H7 (cell line): ENCODE results near the gene CD1C. TPM values are rescaled to one million over a fixed set of nuclear protein-coding genes. Genes with fewer than 3 reads are reported as not detected.
"Not testable (repeated sequence)": the region's sequence is repeated elsewhere in the genome, so short reads cannot be mapped to it uniquely, and the experiment has no call there.

Experiments used
- DNase-seq: peaks from one replicate; pipeline ENCODE4 v3.0.0; 2012
- H3K27me3 ChIP-seq: 2 replicates; pipeline ENCODE4 v1.6.0; 2011; ENCODE audit warnings: mild to moderate bottlenecking, low read length; ENCODE audit not compliant: control insufficient read depth, insufficient read depth
- H3K36me3 ChIP-seq: replicated peaks from 2 replicates; pipeline ENCODE4 v1.5.1; 2011; ENCODE audit warnings: low read length; ENCODE audit not compliant: control insufficient read depth, insufficient read depth
- H3K4me3 ChIP-seq: 2 replicates; pipeline ENCODE4 v1.5.1; 2011; ENCODE audit warnings: low read depth, mild to moderate bottlenecking, control low read depth, low read length, moderate library complexity; ENCODE audit not compliant: insufficient read depth
- total RNA-seq: library from RNA; depleted of rRNA; stranded (reverse); fragments of >200 nt; shearing (Covaris generic); gene quantifications from 2 replicates; pipeline ENCODE4 v1.2.3, GENCODE V29; 2014; rRNA removed

The CD1C gene
- not detected in 2 replicates for total RNA-seq

DNA sequence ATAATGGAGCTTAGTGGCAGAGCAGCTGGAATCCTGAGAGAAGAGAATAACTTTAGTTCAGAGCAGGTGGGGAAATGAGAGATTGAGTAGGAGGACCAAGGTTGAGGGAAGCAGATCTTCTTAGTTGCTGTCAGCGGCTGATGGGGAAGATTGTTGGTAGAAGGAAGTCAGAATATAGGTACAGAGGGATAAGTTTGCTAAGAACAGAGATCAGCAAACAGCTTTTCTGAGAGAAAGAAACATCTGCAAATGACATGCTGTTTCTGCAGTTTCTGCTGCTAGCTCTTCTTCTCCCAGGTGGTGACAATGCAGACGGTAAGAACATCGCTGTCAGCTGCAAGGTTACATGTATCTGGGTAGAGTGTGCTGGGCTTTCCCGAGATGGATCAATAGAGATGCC is at the start of gene CD1C:
Gene CD1C (plus strand): TSS at position 113 of the 400 bp plus-strand sequence. CDS start 142 bp downstream, at position 255.
- H3K27me3 ChIP-seq, result no peaks in the 10 kb centered on the region
- no peak for DNase-seq
- H3K36me3 ChIP-seq, result no peaks in the 10 kb centered on the region
- no peak within 1 kb of the TSS for H3K4me3 ChIP-seq

GRCh38 chr1:158246650-158247049 is 43.1 kb upstream of the CD1C start:
- DNase-seq, result no peak
- no peaks in the 10 kb centered on the region for H3K36me3 ChIP-seq
- no peaks in the 10 kb centered on the region for H3K27me3 ChIP-seq
- H3K4me3 ChIP-seq, result no peak overlapping the region

DNA sequence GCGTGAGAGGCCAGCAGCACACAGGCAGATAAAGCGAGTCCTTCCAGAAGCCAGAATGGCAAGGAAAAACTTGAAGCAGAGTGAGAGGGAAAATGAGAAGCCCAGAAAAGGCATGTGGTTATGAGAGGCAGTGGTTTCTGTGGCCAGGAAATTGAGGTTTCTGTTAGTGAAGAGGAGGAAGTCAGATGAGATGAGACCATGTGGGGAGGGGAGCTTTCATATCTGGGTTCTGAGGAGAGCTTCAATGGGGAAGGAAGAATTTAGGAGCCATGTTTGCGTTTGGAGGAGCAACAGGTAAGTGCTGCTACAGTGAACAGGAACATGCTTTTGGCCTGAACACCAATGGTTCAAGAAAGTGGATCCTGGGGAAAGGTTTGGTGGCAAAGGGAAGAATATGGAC is 41.6 kb upstream of the CD1C start:
- no peak overlapping the region for H3K4me3 ChIP-seq

GRCh38 chr1:158248771-158249170 is 41.0 kb upstream of the CD1C start:
- Histone ChIP-seq H3K4me3 (no peak overlapping the region), H3K36me3 (no peaks in the 10 kb centered on the region), H3K27me3 (no peaks in the 10 kb centered on the region)
- no peak for DNase-seq

More for the DNA sequence above, 41.6 kb upstream of the CD1C start:
- no peak for DNase-seq
- H3K27me3 ChIP-seq, result no peaks in the 10 kb centered on the region
- no peaks in the 10 kb centered on the region for H3K36me3 ChIP-seq

- no peaks in the 10 kb centered on the region for H3K36me3 ChIP-seq
- H3K27me3 ChIP-seq, result no peaks in the 10 kb centered on the region
- DNase-seq, result no peak
- no peak overlapping the region for H3K4me3 ChIP-seq
Measured at GRCh38 chr1:158249646-158250045, 40.1 kb upstream of the CD1C start.

DNA sequence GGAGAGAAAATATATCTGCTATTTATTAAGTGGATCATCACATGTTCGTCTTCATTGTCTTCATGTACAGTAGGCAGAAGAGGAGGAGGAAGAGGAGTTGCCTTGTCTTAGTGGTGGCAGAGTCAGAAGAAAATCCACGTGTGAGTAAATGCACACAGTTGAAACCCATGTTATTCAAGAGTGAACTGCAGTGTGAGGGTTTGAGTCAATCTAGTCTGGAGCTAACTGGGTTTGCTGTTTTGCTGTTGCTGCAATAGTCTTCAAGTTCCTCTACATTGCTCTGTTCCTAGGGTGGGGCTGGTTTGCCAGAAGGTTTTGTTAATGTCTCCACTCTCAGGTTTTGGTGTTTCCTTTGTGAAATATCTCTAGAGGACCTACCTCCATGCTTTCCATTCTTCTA is 38.6 kb upstream of the CD1C start:
- Histone ChIP-seq H3K4me3 (no peak overlapping the region), H3K36me3 (no peaks in the 10 kb centered on the region), H3K27me3 (no peaks in the 10 kb centered on the region)
- DNase-seq, result no peak

- H3K27me3 ChIP-seq, result no peaks in the 10 kb centered on the region
- H3K4me3 ChIP-seq, result no peak overlapping the region
- H3K36me3 ChIP-seq, result no peaks in the 10 kb centered on the region; the same call in 1 of the 2 replicates
- DNase-seq, result no peak
Measured at GRCh38 chr1:158255656-158256055, 34.1 kb upstream of the CD1C start.

- H3K36me3 ChIP-seq, DNase-seq, H3K4me3 ChIP-seq, H3K27me3 ChIP-seq: not testable (repeated sequence)
Measured at GRCh38 chr1:158256747-158257146, 33.0 kb upstream of the CD1C start.

DNA sequence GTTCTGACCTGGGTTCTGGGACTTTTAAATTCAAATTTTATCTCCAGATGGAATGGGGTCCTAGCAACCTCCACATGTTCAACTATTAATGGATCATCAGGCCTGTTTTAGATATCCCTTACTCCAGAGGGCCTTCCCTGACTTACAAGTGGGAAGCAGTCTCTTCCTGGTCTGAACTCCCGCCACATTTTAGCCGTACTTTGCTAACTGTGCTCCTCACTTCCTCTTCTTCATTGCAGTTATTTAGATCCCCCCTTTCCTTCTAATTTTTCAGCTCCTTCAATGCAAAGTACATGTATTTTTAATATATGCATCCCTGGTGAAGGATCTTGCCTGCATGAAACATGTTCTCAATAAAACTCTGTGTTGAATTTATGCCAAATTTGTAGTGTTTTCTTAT is 31.8 kb upstream of the CD1C start:
- Histone ChIP-seq H3K27me3 (no peaks in the 10 kb centered on the region), H3K4me3 (no peak overlapping the region), H3K36me3 (no peaks in the 10 kb centered on the region; the same call in 1 of the 2 replicates)
- no peak for DNase-seq

DNA sequence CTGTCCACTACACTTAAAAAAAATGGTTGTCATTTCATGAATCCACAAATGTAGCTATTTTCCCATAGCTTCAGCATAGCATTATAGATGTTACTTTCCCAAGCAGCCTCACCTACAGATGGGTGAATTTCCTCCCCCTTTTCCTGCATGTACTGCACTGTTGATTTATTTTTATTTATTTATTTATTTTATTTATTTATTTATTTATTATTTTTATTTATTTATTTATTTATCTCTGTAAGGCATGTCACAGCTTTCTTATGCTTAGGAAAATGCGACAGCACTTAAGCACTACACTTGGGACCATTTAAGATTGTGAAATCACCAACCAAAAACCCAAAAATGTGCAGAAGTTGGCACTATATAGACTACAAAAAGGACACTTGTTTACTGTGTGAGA is 30.6 kb upstream of the CD1C start:
- Histone ChIP-seq H3K36me3 (no peaks in the 10 kb centered on the region; the same call in 1 of the 2 replicates), H3K4me3 (no peak overlapping the region), H3K27me3 (no peaks in the 10 kb centered on the region)
- no peak for DNase-seq

GRCh38 chr1:158272681-158273080 is 17.0 kb upstream of the CD1C start:
- Histone ChIP-seq H3K27me3 (no peaks in the 10 kb centered on the region), H3K4me3 (no peak overlapping the region), H3K36me3 (no peaks in the 10 kb centered on the region)
- DNase-seq, result no peak

DNA sequence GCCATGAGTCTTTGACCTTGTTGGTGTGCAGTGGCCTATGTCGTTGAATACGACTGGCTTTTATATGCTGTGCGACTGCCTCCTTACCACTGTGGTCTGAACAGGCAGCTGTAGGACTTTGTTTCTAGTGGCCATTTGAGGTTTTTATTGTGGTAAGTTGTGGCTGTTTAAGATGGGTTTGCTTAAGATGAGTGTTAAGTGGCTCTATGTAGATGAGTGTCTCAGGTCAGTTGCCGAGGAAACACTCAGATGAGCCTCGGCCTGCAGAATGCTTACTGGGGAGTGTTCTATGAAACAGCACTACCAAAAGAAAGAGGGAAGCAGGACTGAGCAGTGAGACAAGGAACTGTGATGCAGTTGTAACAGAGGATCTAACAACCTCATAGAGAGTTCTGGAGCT is 14.9 kb upstream of the CD1C start:
- no peak overlapping the region for H3K4me3 ChIP-seq
- H3K27me3 ChIP-seq, result no peaks in the 10 kb centered on the region
- DNase-seq, result no peak
- no peaks in the 10 kb centered on the region for H3K36me3 ChIP-seq

DNA sequence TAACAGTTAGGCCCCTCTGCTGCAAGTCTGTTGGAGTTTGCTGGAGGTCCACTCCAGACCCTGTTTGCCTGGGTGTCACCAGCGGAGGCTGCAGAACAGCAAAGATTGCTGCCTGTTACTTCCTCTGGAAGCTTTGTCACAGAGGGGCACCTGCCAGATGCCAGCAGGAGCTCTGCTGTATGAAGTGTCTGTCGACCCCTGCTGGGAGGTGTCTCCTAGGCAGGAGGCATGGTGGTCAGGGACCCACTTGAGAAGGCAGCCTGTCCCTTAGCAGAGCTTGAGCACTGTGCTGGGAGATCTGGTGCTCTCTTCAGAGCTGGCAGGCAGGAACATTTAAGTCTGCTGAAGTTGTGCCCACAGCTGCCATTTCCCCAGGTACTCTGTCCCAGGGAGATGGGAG is 7.3 kb upstream of the CD1C start:
- H3K36me3 ChIP-seq, DNase-seq, H3K27me3 ChIP-seq, H3K4me3 ChIP-seq: not testable (repeated sequence)

GRCh38 chr1:158283965-158284364 is 5.8 kb upstream of the CD1C start:
- no peak for DNase-seq
- Histone ChIP-seq H3K36me3 (no peaks in the 10 kb centered on the region), H3K27me3 (no peaks in the 10 kb centered on the region), H3K4me3 (no peak overlapping the region)

DNA sequence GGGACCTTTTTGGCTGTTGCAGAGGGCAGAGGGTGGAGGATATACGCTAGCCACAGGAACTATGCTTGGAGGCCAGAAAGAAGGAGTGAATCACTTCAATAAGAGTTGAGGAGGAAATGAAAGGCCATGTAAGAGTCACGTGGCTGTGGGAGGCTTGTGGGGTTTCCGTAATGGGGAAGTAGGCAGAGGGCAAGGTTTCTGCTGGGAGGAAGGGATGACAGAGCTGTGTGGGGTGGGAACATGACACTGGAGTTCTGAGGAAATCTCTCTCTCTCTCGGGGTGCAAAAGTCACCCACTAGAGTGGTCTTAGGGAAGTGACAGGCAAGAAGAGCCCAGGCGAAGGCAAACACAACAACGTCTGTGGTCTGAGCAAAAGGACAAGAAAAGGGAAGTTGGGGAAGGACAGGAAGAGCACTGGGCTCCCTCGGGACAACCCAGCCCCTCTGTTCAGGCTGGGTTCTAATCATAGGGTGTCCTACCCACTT is 3.9 kb upstream of the CD1C start:
- Histone ChIP-seq H3K36me3 (no peaks in the 10 kb centered on the region), H3K4me3 (no peak overlapping the region), H3K27me3 (no peaks in the 10 kb centered on the region)
- DNase-seq, result no peak

DNA sequence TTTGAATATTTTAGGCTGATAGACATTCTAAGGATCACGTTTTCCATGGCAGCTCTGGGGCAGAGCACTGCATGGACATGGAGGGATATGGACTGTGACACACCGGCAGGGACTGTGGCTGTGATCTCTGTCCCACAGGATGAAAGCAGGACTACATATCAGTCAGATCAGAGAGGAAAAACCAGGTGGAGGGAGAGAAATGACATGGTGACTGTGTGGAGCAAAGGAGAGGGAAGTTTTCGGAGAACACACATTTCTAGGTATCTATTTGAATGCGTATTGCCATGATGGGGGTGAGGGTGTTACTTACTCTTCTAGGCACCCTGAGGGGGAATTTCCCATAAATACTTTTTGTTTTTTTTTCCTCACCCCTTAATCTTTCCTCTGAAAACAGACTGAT is 3.2 kb upstream of the CD1C start:
- no peak for DNase-seq
- Histone ChIP-seq H3K4me3 (no peak overlapping the region), H3K27me3 (no peaks in the 10 kb centered on the region), H3K36me3 (no peaks in the 10 kb centered on the region)
